ENCODE measurements around the gene SPATA20. TPM values are rescaled to one million over a fixed set of nuclear protein-coding genes. Genes with fewer than 3 reads are reported as not detected.

Gene SPATA20
- total RNA-seq, 4 donors from 2014 or later = 27.6 to 56.0 (median 40.6) TPM

DNA sequence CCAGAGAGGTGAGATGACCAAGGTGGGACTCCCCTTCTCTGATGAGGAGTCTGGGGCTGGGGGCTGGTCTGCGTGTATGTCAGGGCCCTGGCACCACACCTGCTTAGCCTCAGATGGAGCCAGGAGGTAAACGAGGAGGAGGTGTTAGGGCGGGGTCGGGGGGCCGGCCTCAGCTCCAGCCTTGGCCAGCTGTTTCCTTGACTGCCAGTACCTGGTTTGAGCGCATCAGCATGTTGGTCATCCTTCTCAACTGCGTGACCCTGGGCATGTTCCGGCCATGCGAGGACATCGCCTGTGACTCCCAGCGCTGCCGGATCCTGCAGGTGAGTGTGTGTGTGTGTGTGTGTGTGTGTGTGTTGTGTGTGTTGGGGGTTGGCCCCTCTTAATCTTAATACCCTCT lies 21.7 kb downstream of the SPATA20 start:
- WGBS, 2 donors = 87% methylated on average over 12 of the region's 12 CpGs
- no peak for DNase-seq (ENCODE audit: low spot score in 2 of 2)
- TF ChIP-seq POLR2A (IDR thresholded peaks at IDR 0.05) (no peak), CTCF (IDR thresholded peaks at IDR 0.05) (no peak)
- no peak overlapping the region for H3K4me3 ChIP-seq (ENCODE audit: low read depth, poor library complexity, severe bottlenecking)
- intact Hi-C loops (cut with DNase I; ENCODE audit: low total_unique reads) = no loop called here

DNA sequence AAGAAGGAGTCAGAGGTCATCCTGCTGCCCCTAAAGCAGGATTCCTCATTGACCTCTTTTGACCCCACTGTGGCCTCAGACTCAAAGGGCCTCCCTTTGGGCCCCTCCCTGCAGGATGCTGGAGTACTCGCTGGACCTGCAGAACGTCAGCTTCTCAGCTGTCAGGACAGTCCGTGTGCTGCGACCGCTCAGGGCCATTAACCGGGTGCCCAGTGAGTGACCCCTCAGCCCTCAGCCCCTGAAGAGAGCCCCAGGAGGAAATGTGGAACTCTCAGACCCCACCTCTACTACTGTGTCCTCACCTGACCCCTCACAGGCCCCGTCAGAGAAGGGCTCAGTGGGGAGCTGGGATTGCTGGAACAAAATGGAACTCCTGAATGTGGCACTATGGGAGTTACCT lies 22.6 kb downstream of the SPATA20 start:
- H3K4me3 ChIP-seq (ENCODE audit: low read depth, poor library complexity, severe bottlenecking) = no peak overlapping the region
- DNase-seq (ENCODE audit: low spot score in 2 of 2) = no peak
- TF ChIP-seq CTCF (IDR thresholded peaks at IDR 0.05) = no peak
- no peak for TF ChIP-seq POLR2A (IDR thresholded peaks at IDR 0.05)
- 90 to 100% methylated on average over 6 to 7 of the region's 7 CpGs for WGBS, 2 donors
- intact Hi-C loops (cut with DNase I; ENCODE audit: low total_unique reads) = no loop called here

- intact Hi-C loops (cut with DNase I; ENCODE audit: low total_unique reads) = no loop called here
- WGBS, 2 donors = 89 to 92% methylated on average over 8 of the region's 8 CpGs
- DNase-seq (ENCODE audit: low spot score in 2 of 2) = no peak
- H3K4me3 ChIP-seq (ENCODE audit: low read depth, poor library complexity, severe bottlenecking) = no peak overlapping the region
- TF ChIP-seq CTCF (IDR thresholded peaks at IDR 0.05) (no peak), POLR2A (IDR thresholded peaks at IDR 0.05) (no peak)
These were observed 23.1 kb downstream of the SPATA20 start for GRCh38 chr17:50570032-50570431.

GRCh38 chr17:50570528-50570927 lies 23.6 kb downstream of the SPATA20 start:
- no peak for TF ChIP-seq CTCF (IDR thresholded peaks at IDR 0.05)
- TF ChIP-seq POLR2A (IDR thresholded peaks at IDR 0.05) = no peak
- WGBS, 2 donors = 82 to 88% methylated on average over 7 of the region's 7 CpGs
- intact Hi-C loops (cut with DNase I; ENCODE audit: low total_unique reads) = no loop called here
- DNase-seq (ENCODE audit: low spot score in 2 of 2) = no peak
- H3K4me3 ChIP-seq (ENCODE audit: low read depth, poor library complexity, severe bottlenecking) = no peak overlapping the region

DNA sequence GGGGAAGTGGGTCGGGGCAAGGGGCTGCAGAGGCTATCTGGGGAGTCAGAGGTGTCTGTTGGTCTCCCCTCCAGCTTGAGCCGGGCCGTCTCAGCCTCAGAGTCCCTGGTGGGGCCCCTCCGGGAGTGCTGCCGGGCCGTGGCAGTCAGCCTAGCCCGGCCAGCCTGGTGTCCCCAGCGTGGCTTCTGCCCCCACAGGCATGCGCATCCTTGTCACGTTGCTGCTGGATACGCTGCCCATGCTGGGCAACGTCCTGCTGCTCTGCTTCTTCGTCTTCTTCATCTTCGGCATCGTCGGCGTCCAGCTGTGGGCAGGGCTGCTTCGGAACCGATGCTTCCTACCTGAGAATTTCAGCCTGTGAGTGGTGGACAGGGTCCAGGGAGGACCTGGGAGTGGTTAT lies 24.7 kb downstream of the SPATA20 start:
- WGBS, 2 donors = 85 to 91% methylated on average over 19 of the region's 19 CpGs
- TF ChIP-seq CTCF (IDR thresholded peaks at IDR 0.05) (no peak), POLR2A (IDR thresholded peaks at IDR 0.05) (no peak)
- H3K4me3 ChIP-seq (ENCODE audit: low read depth, poor library complexity, severe bottlenecking) = no peak overlapping the region
- DNase-seq (ENCODE audit: low spot score in 2 of 2) = no peak
- intact Hi-C loops (cut with DNase I; ENCODE audit: low total_unique reads) = no loop called here

GRCh38 chr17:50572541-50572940 lies 25.6 kb downstream of the SPATA20 start:
- no peak for TF ChIP-seq CTCF (IDR thresholded peaks at IDR 0.05)
- TF ChIP-seq POLR2A (IDR thresholded peaks at IDR 0.05) = no peak
- intact Hi-C loops (cut with DNase I; ENCODE audit: low total_unique reads) = no loop called here
- DNase-seq (ENCODE audit: low spot score in 2 of 2) = no peak
- no peak overlapping the region for H3K4me3 ChIP-seq (ENCODE audit: low read depth, poor library complexity, severe bottlenecking)
- 95 to 96% methylated on average over 20 of the region's 20 CpGs for WGBS, 2 donors
